Measurements from ENCODE around the gene OR6K6. TPM values are rescaled to one million over a fixed set of nuclear protein-coding genes. Genes with fewer than 3 reads are reported as not detected.
A peak's percentile ranks its signal among the peaks of the same experiment; 100 is the strongest.

The OR6K6 gene
- total and polyA plus RNA-seq, 10 donors, result not detected

GRCh38 chr1:158800526-158800925, 46.0 kb downstream of the OR6K6 start:
- TF ChIP-seq POLR2AphosphoS5 (IDR thresholded peaks at IDR 0.05), result no peak
- no peak for TF ChIP-seq CTCF (IDR thresholded peaks at IDR 0.05 in 8 of 11, conservative IDR thresholded peaks at IDR 0.05 in 3 of 11)
- TF ChIP-seq POLR2A (IDR thresholded peaks at IDR 0.05), result no peak
- Histone ChIP-seq H3K27me3 (replicated peaks in 1 of 7) (no peaks in the 10 kb centered on the region), H3K27ac (peak overlapping the region in 7 of 8 donors; percentile 53 to 91 (median 80)), H3K4me3 (peak overlapping the region in 1 of 8 donors; percentile 20), H3K4me1 (peaks cover 0 to 36% (median 0%) of the 10 kb centered on the region in 6 donors), H3K9me3 (no peaks in the 10 kb centered on the region), H3K36me3 (no peaks in the 10 kb centered on the region)
- no peak for DNase-seq
- intact Hi-C loops (cut with DNase I; ENCODE audit: low total_unique reads), result no loop called here
- 61 to 88% (median 70%) methylated on average over 2 of the region's 2 CpGs for WGBS, 5 donors

- Histone ChIP-seq H3K36me3 (no peaks in the 10 kb centered on the region), H3K4me1 (peaks cover 0 to 34% (median 0%) of the 10 kb centered on the region in 6 donors), H3K4me3 (peak overlapping the region in 1 of 8 donors; percentile 20), H3K9me3 (no peaks in the 10 kb centered on the region), H3K27ac (peak overlapping the region in 7 of 8 donors; percentile 53 to 91 (median 80)), H3K27me3 (replicated peaks in 1 of 7) (no peaks in the 10 kb centered on the region)
- intact Hi-C loops (cut with DNase I; ENCODE audit: low total_unique reads), result no loop called here
- 61 to 80% (median 71%) methylated on average over 1 of the region's 1 CpG for WGBS, 5 donors
- no peak for DNase-seq
- TF ChIP-seq POLR2A (IDR thresholded peaks at IDR 0.05) (no peak), POLR2AphosphoS5 (IDR thresholded peaks at IDR 0.05) (no peak), CTCF (IDR thresholded peaks at IDR 0.05 in 8 of 11, conservative IDR thresholded peaks at IDR 0.05 in 3 of 11) (no peak)
Observed at GRCh38 chr1:158801396-158801795, 46.9 kb downstream of the OR6K6 start.

GRCh38 chr1:158803678-158804077, 49.2 kb downstream of the OR6K6 start:
- Histone ChIP-seq H3K36me3 (no peaks in the 10 kb centered on the region), H3K4me3 (no peak overlapping the region), H3K4me1 (peaks cover 0 to 41% (median 0%) of the 10 kb centered on the region in 6 donors), H3K27me3 (replicated peaks in 1 of 7) (no peaks in the 10 kb centered on the region), H3K27ac (peak overlapping the region in 1 of 8 donors; percentile 91), H3K9me3 (no peaks in the 10 kb centered on the region)
- DNase-seq, result no peak
- 59 to 93% (median 83%) methylated on average over 1 of the region's 1 CpG for WGBS, 5 donors
- intact Hi-C loops (cut with DNase I; ENCODE audit: low total_unique reads), result no loop called here
- TF ChIP-seq CTCF (IDR thresholded peaks at IDR 0.05 in 8 of 11, conservative IDR thresholded peaks at IDR 0.05 in 3 of 11) (no peak), POLR2A (IDR thresholded peaks at IDR 0.05) (no peak), POLR2AphosphoS5 (IDR thresholded peaks at IDR 0.05) (no peak)

Small RNA genes lying within 50 kb of the gene (small RNA-seq; reads per million reads assigned to genes)
- 0 reads per million in 4 donors for gene OR2AQ1P

Other genes with a start within 250 kb of the OR6K6 start
- not detected for gene OR6Y1, start 200.3 kb upstream of the OR6K6 start, total RNA-seq
- gene OR6Y1, start 200.3 kb upstream of the OR6K6 start, polyA plus RNA-seq, result not detected
- gene OR6P1, start 184.1 kb upstream of the OR6K6 start, total RNA-seq, result not detected
- not detected for gene OR6P1, start 184.1 kb upstream of the OR6K6 start, polyA plus RNA-seq
- not detected for gene OR10X1, start 174.8 kb upstream of the OR6K6 start, total RNA-seq
- gene OR10X1, start 174.8 kb upstream of the OR6K6 start, polyA plus RNA-seq, result not detected
- gene OR10Z1, start 149.5 kb upstream of the OR6K6 start, total RNA-seq, result not detected
- not detected for gene OR10Z1, start 149.5 kb upstream of the OR6K6 start, polyA plus RNA-seq
- 10 to 100 TPM in 1 of 7 donors, 1 to 10 TPM in 5, under 1 TPM in 1; 0.97 to 32.6 (median 5.1) TPM for gene SPTA1, start 68.0 kb upstream of the OR6K6 start, total RNA-seq
- under 1 TPM; 0.05 to 0.45 (median 0.07) TPM for gene SPTA1, start 68.0 kb upstream of the OR6K6 start, polyA plus RNA-seq
- not detected for gene OR6K2, start 54.1 kb upstream of the OR6K6 start, total RNA-seq
- gene OR6K2, start 54.1 kb upstream of the OR6K6 start, polyA plus RNA-seq, result not detected
- gene OR6K3, start 34.0 kb upstream of the OR6K6 start, total RNA-seq, result under 1 TPM in 1 of 7 donors, not detected in 6; 0.67 TPM
- gene OR6K3, start 34.0 kb upstream of the OR6K6 start, polyA plus RNA-seq, result not detected
- under 1 TPM in 2 of 7 donors, not detected in 5; 0.77 to 0.84 TPM for gene OR6N1, start 17.5 kb downstream of the OR6K6 start, total RNA-seq
- gene OR6N1, start 17.5 kb downstream of the OR6K6 start, polyA plus RNA-seq, result under 1 TPM in 1 of 3 donors, not detected in 2; 0.10 TPM
- under 1 TPM in 1 of 7 donors, not detected in 6; 0.47 TPM for gene OR6N2, start 26.5 kb downstream of the OR6K6 start, total RNA-seq
- not detected for gene OR6N2, start 26.5 kb downstream of the OR6K6 start, polyA plus RNA-seq
- 100 to 1,000 TPM in 5 of 7 donors, 10 to 100 TPM in 2; 49.1 to 218 (median 130) TPM for gene MNDA, start 76.6 kb downstream of the OR6K6 start, total RNA-seq
- gene MNDA, start 76.6 kb downstream of the OR6K6 start, polyA plus RNA-seq, result 10 to 100 TPM in 2 of 3 donors, 1 to 10 TPM in 1; 9.3 to 40.2 (median 23.3) TPM
- gene PYHIN1, start 176.8 kb downstream of the OR6K6 start, total RNA-seq, result 10 to 100 TPM; 17.3 to 48.2 (median 25.9) TPM
- gene PYHIN1, start 176.8 kb downstream of the OR6K6 start, polyA plus RNA-seq, result 1 to 10 TPM; 3.5 to 4.0 (median 3.9) TPM

Measured in spleen (tissue), 11 donors.